ENCODE measurements around the gene KCTD5.
"Not testable (repeated sequence)": the region's sequence is repeated elsewhere in the genome, so short reads cannot be mapped to it uniquely, and the experiment has no call there.

Gene KCTD5

DNA sequence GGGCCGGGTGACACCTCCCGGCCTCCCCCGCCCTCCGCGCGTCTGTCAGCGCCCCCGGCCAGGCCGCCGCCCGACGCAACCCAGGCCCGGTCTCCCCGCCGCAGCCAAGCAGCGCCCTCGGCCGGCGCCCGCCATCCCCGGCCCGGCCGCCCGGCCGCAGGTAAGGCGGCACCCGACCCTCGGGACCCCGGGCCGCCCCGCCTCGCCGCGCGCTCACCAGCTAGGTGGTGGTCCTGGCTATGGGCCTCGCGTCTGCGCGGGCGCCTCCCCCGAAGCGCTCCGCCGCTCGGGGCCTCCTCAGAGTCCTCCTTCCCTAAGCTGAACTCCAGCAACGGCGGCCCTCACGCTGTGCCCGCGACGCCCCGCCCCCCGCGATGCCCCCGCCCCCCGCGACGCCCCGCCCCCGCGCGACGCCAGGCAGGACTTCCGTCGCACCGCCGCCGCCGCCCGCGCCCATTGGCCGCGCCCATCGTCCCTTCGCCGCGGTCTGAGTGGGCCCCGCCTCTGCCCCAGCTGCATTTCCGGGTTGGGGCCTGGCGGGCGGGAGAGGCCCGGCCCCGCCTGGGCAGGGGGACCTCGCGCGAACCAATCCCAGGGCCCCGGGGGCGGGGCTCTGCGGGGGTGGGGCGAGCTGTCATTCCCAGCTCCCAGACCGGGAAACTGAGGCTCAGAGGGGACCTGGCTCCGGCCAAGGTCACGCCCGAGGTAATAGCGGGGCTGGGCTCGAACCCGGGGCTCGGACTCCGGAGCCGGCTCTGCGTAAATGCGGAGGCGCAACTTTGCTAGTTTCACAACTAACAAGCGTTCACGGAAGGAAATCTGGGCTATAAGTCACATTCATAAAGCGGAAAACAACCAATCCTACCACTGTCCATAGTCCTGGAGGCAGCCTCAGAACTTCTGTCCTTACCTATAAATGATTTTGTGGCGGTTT, 9.0 kb upstream of the KCTD5 start:
- DNase-seq (ENCODE audit: low read depth in 2 of 2) = peak; percentile 89 to 90

DNA sequence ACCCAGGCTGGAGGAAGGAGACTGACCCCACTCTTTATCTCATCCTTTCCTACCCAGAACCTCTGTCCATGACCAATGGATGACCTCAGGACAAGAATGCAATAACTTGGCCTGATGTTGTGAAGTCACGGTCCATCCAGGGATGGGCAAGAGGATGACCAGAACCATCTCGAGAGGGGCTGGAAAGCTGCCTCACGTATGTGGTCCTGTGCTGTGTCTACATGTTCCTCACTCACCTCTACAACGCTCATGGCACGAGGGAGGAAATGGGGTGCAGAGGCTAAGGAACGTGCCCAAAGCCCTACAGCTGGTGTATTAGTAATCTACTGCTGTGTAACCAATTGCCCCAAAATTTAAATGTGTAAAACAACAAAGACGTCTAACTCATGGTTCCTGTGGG, 7.3 kb upstream of the KCTD5 start:
- DNase-seq (ENCODE audit: low read depth in 2 of 2) = no peak

DNA sequence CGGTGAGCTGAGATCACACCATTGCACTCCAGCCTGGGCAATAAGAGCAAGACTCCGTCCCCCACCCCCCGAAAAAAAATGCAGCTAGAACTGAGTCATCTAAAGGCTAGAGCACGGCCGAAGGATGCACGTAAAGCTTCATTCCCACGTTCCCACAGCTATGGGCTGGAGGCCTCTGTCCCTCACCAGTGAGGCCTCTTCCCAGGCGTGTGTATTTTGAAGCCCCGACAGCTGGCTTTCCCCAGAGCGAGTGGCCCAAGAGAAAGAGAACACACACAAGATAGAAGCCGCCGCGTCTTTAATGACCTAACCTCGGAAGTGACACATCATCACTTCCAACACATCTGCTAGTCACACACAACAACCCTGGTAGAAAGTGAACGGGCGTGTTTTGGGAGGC, 6.6 kb upstream of the KCTD5 start:
- DNase-seq (ENCODE audit: low read depth in 2 of 2) = no peak

DNA sequence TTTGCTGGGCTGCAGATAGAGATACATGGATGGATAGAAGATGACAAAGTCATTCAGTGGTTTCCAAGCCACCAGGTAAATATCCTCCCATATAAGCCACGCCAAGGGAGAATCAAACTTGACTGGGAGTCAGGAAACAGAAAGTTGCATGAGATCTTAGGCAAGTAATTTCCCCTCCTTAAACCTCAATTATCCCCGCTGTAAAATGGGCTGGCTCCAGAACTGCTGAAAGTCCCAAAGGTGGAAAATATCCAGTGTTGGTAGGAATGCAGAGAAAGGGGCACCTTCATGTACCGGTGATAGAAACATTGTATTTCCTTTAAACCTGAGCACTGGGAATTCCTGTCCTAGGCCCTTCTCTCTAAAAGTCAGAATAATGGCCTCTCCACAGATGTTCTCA, 5.4 kb upstream of the KCTD5 start:
- DNase-seq (ENCODE audit: low read depth in 2 of 2) = not testable (repeated sequence)

DNA sequence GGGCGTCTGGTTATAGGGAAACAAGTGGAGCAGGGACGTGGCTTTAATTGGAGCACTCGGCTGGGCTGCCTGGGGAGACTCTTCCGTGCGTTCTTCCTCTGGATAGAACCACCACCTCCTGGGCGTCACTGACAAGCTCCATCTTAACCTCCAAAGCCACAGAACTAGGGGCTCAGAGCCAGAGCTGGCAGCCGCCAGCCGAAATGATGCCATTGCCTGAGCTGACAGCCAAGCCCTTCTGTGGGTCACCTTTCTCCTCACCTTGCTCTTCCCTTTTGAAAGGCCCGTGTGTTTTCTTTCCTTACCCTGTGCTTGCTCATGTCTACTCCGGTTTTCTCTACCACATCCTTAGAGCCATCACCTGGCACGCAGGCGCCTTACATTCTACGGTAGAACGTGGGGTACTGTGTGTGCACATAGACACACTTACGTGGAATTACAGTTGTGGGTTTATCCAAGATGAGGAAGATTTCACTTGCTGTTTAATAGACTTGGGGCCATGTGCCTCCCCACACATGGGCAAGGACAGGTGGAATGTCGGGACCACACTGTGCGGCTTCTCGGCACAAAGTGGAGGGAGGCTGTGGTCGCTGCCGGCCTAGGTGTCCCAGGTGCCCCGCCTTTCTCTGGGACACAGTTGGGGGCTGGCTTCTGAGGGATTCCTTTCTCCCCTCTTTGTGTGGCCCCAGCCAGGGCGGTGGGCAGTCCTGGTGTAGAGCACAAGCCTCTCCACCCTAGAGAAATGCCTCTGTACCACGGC, 3.9 kb upstream of the KCTD5 start:
- DNase-seq (ENCODE audit: low read depth in 2 of 2) = not testable (repeated sequence)

DNA sequence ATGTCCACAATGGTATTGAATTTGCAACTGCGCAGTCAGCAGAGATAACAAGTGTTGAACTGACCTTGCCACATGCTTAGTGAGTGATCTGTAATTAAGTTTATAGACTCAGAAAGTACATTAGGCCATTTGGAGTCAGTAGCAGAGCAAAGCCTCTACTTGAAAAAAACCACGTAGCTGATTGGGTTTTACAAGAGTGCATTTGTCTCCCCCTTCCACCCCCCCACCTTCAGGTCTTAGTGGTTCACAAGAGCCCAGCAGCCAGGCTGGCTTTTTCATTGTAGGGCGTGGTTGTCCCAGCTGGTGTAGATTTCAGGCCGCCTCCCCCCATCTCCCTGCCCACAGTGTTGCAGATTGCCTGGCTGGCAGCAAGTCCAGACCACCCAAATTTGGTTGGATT, 2.4 kb upstream of the KCTD5 start:
- DNase-seq (ENCODE audit: low read depth in 2 of 2) = not testable (repeated sequence)

DNA sequence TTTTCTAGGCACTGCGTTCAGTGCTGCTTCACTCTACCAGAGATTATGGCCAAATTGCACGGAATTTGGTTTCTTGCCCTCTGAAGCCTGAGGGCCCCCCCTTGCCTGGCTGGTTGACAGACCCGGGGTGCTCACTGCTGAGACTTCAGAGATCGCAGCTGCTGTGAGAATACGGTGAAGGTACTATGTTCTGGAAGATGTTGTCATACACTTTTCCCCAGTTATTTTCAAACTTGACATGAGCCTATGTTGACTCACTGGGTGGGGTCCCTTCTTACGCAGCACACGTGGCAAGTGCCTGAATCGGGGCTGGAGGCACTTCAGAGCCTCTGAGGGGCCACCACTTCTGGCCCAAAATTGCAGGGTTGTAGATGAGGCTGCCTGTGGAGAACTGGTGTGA, 2.0 kb upstream of the KCTD5 start:
- DNase-seq (ENCODE audit: low read depth in 2 of 2) = not testable (repeated sequence)

DNA sequence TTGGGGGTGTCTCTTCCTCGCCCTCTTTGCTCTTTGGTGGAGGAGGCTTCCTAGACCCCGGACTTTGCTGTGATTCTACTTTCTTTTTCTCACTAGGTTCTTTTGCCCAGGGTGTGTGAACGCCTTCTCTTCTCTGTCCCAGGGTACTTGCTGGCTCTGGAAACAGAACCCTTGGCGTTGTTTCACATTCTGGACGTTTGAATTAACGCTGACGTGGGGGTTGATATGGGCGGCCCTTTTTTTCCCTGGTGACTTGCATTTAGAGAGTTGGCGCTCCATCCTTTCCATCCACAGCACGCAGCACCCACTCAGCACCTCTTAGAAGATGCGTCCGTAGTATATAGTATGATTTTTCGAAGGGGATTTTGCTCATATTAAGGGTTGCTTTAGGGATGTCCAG, 718 bp downstream of the KCTD5 start:
- not testable (repeated sequence) for DNase-seq (ENCODE audit: low read depth in 2 of 2)

DNA sequence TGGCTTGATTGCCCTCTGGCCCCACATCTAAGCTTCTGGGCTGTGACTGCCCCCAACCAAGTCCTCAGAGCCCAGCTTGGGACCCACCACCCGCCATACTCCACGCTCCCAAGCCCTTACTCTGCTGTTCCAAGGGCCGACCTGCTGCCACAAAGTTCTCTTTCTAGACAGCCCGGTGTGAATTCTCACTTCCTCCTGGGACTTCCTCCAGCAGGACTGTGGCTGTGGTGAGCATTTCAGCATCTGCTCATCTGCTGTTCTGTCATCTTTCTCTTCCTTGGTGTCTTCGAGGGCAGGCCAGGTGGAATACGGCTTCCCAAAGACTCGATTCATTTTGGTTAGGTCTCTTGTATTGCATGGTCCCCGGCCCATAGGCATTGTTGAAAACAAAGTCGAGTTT, 3.8 kb downstream of the KCTD5 start:
- DNase-seq (ENCODE audit: low read depth in 2 of 2) = not testable (repeated sequence)

DNA sequence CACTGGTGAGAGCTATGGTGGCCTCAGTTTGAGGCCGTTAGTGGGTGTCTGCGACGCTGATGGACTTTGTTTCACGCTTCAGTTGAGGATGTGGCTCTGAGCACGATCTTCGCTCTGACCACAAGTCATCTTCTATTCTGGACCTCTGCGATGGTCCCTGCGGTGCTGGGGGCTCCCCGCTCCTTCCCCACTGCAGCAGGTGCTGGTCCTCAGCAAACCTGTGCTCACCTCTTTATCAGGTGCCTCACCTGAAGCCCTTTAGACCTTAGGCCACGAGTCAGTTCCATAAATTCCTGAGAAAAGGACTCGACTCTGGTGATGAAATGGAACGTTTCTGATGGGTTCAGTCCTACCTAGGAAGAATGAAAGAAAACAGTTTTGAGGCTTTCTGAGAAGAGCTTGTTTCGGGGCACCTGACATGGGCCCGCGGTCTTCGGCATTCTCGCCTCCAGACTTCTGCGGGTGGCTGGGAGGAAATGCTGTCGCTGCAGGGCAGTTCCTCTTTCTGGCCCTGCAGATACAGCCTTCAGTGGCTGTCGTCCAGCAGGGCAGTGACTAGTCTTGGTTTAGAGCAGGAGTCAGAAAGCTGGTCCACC, 4.7 kb downstream of the KCTD5 start:
- peak in 1 of 2 donors; percentile 21 for DNase-seq (ENCODE audit: low read depth in 2 of 2)

DNA sequence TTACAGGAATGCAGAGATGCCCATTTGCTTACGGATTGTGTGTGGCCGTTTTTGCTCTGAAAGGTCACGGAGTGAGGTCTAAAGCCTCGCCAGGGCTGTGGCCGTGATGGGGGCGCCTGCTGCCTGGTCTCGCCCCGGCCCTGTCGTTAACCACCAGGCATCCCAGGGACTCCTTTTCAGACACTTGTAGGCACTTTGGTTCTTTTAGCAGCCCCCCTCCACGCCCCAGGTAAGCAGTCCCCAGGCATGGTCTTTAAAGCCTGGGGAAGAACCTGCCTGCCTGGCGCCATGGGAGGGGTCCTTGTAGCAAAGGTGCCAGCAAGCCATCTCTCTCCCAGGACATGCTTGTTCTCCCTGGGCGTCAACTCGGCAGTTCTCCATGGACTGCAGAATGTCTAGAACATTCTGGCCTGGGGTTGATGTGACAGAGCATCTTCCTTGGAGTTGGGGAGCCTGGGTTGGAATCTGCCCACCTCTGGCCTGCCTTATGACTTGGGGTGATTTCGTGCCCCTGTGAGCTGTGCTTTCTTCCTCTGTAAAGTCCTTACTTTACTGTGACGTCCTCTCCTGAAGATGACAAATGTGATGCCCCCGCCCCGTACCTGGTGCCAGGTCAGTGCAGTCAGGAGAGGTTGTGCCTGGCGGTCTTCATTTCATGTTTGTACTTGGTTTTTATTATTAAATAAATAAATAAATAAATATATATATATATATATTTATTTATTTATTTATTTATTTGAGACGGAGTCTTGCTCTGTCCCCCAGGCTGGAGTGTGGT, 5.4 kb downstream of the KCTD5 start:
- no peak for DNase-seq (ENCODE audit: low read depth in 2 of 2)

DNA sequence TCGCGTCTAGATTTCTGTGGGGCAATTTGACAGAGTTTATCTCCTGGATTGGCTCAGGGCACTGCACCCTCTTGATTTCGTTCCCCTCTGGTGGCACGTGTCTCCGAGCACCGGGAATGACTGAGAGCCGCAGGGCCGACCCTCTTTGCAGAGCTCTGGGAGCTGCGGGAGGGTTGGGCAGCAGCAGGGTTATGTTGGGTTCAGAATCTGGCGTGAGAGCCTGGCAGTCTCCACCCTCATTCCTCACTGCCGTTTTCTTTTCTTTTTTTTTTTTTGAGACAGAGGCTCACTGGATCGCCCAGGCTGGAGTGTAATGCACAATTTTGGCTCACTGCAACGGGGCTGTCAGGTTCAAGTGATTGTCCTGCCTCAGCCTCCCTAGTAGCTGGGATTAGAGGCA, 7.1 kb downstream of the KCTD5 start:
- DNase-seq (ENCODE audit: low read depth in 2 of 2) = not testable (repeated sequence)

DNA sequence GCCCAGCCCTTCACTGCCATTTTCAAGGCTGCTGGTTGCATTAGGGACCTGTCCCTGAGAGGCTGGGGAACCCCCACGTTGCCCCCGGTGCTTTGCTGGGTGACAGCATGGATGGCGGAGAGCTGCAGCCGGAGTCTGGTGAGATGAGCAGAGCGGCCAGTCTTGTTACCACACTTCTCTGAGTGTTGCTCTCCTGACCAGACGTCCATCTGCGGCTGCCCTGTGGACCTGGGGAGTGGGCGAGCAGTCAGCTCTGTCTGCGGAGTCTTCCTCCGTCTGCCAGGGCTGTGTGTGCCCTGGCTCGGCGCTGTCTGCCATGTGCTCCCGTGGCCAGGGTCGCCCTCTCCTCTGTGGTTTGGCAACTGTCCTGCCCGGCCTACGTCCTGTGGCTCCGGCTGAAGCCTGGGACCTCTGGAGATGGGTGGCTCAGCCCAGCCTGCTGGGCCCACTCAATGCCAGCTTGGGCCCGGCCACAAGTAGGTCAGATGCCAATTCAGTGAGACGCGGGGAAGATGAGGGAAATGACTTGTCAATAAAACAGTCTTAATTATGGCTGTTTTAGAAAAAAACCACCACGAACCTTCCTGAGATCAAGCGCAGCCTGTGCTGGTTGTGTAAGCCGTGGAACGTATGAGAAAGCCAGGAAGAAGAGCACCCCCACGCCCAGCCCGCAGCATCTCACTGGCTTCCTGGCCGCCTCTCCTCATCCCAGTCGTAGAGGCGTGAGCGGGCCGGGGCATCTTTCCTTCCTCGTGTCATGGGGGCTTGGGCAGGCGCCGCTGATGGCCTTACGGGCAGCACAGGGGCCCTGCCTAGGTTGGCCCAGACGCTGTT, 7.9 kb downstream of the KCTD5 start:
- DNase-seq (ENCODE audit: low read depth in 2 of 2) = no peak

DNA sequence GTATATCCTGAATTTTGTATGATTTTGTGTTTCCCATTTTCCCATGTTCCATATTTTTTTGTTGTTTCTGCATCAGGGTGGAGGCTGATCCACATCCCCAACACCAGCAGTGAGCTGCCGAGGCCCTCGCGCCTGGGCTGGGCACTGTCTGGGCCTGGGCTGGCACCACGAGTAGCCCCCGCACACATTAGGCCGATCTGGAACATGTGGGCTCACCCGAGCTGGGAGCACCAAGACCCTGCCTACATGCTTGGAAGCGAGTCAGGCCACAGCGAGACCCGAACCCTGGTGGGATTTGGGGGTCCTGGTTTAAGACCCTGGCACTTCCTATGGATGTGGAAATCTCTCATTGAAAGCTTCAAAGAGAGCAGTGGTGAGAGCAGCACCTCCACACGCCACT, 8.5 kb downstream of the KCTD5 start:
- DNase-seq (ENCODE audit: low read depth in 2 of 2) = no peak

DNA sequence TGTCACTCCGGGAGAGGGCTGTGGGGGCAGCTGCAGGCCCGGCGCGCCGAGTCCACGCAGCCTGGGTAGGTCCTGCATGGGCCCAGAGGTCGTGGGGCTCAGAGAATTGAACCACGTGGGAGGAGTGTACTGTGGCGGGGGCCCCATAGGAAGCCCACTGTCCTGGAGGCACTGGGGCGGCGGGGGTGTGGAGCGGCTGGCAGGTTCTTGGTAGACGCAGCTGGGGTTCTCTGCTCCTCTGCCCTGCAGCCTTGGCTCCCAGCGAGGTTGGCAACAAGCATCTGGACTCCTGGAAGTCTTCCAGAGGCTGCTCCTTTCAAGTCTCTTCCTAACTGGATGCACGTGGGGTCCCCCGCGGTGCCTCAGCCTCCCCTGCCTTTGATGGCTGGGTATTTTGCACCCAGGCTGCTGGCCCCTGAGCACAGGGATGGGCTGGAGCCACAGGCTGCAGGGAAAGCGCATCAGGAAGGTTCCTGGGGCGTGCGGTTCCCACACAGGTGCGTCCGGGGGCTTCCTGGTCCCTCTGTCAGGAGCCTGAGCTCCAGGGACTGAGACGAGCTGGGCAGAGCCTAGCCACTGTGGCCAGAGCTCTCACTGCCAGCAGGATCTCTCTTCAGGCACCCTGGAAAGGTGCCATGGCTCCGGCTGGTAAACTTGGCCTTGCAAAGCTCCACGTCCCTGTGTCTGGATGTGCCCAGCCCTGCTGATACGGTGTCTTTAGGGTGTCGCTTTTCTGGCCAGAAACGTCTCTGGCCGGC, 9.3 kb downstream of the KCTD5 start:
- no peak for DNase-seq (ENCODE audit: low read depth in 2 of 2)

DNA sequence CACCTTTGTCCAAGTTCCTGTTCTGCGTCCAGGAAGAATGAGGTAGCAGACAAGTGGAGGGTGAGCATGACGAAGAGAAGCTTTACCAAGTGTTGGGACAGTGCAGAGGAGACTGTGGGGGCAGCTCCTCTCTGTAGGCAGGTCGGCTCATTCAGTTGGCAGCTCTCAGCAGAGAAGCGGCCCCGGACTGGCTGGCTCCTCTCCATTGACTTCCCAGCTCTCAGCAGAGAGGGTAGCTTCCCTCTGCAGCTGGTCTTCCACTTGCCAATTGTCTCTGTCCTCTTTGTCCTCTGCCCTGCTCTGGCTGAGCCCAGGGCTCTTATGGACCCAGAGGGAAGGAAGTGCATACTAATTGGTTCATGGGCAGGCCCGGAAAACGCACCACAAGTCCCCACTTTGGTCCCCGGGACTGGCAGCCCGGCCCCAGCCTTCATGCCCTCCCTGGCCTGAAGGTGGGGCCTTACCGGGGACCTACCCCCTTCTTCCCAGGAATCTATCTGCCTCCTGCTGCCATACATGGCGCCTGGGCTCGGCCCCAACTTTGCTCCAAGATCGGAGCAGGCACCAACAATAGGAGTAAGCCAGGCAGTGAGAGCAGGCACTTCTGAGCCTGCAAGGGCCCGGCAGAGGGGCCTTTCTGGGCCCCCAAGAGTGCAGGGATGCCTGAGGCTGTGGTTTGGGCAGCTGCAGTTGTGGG, 10.1 kb downstream of the KCTD5 start:
- no peak for DNase-seq (ENCODE audit: low read depth in 2 of 2)

DNA sequence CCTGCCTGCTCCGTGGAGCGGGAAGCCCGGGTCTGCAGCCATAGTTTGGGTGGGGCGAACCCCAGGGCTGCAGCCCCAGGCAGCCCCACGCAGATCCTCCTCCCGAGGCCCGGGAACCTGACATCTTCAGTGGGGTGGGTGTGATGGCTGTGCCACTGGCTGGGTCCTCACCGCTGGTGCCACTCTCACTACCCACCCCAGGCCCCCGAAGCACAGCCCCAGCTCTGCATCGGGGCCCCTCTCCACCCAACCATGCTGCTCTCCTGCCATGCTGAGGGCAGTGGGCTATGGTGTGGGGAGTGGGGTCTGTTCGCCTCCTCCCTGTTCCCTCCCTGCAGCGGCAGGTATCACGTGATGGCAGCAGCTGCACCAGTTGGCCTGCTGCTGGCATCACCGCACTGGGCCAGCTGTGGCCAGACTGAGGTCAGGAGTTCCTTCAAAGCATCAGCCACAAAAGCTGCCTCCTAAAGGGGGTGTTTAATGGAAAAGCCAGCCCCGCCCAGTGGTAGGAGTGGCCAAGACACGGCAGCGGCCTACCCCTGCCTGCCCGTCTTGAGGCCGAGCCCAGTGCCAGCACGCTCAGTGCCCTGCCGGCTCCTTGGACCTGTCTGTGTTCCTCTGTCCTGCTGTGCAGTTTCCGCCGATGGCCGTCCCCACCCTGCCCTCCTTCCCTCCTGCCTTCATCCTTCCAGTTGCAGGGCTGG, 10.8 kb downstream of the KCTD5 start:
- DNase-seq (ENCODE audit: low read depth in 2 of 2) = no peak

DNA sequence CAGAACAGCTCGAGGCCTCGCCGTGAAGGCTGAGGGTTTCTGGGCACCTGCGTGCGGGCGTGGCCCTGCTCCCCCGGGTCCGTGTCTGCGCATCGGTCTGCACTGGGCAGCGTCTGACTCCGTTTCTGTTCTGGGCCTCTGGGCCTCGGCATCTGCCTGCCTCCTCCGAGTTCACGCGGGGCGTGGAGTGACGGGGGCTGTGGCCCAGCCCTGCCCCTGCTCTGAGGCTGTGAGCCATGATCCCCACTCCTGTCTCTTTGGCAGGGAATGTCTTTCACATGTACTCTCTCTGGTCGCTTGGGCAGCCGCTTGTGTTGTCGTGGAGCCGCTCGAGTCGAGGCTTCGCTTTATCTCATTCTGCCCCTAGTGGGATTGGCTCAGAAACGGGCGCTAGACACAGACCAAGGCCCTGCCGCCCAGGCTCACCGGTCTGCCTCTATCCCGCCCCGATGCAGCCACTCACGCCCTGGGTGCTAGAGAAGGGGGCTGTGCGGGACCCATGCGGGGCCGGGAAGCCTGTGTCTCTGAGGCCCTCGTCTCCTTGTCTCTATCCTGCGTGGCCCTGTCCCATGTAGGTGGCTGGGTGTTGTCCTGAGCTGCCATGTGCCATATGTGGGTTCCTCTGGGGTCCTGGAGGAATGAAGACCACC, 14.4 kb downstream of the KCTD5 start:
- DNase-seq (ENCODE audit: low read depth in 2 of 2) = not testable (repeated sequence)
